ENCODE results near the gene CD151.

GRCh38 chr11:809287-810039 is 23.3 kb upstream of the CD151 start, which contains the start of gene RPLP2:
- TF ChIP-seq ATF2 (CRISPR knock-in tag; IDR thresholded peaks at IDR 0.05; ENCODE audit: borderline replicate concordance, low read depth) (0 out of 2 replicates have a peak, but pooled peaks have one; percentile 41), CTCF (IDR thresholded peaks at IDR 0.05) (no peak), PRRX2 (CRISPR knock-in tag; IDR thresholded peaks at IDR 0.05) (no peak)
- TF ChIP-seq, protein P1, sequence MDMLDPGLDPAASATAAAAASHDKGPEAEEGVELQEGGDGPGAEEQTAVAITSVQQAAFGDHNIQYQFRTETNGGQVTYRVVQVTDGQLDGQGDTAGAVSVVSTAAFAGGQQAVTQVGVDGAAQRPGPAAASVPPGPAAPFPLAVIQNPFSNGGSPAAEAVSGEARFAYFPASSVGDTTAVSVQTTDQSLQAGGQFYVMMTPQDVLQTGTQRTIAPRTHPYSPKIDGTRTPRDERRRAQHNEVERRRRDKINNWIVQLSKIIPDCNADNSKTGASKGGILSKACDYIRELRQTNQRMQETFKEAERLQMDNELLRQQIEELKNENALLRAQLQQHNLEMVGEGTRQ (CRISPR knock-in tag; IDR thresholded peaks at IDR 0.05) = peak; percentile 60
- TF ChIP-seq, protein P2, sequence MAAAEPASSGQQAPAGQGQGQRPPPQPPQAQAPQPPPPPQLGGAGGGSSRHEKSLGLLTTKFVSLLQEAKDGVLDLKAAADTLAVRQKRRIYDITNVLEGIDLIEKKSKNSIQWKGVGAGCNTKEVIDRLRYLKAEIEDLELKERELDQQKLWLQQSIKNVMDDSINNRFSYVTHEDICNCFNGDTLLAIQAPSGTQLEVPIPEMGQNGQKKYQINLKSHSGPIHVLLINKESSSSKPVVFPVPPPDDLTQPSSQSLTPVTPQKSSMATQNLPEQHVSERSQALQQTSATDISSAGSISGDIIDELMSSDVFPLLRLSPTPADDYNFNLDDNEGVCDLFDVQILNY (CRISPR knock-in tag; IDR thresholded peaks at IDR 0.05) = 0 out of 2 replicates have a peak, but pooled peaks have one; percentile 32

Data from WTC11 (cell line).